Right hindlimb (tissue), 1 donor: ENCODE data around the gene EEF1AKMT4.

Source experiments
- DNase-seq: peaks from one replicate; pipeline ENCODE4 v3.0.0-alpha.2; 2018

EEF1AKMT4 gene

DNA sequence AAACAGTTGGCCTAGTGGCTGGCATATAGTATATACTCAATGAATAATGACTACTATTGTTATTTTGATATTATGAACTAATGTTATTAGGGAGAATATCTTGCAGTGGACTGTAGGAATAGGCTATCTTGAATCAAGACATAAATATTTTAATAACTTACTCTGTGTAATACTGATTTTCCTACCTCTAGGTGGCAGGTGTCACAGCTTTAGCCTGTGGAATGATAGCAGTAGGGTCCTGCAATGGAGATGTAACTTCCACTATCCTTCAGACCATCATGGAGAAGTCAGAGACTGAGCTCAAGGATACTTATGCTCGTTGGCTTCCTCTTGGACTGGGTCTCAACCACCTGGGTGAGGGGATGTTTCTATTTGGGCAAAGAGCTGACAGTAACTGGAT is 56.1 kb downstream of the EEF1AKMT4 start:
- no peak for DNase-seq

DNA sequence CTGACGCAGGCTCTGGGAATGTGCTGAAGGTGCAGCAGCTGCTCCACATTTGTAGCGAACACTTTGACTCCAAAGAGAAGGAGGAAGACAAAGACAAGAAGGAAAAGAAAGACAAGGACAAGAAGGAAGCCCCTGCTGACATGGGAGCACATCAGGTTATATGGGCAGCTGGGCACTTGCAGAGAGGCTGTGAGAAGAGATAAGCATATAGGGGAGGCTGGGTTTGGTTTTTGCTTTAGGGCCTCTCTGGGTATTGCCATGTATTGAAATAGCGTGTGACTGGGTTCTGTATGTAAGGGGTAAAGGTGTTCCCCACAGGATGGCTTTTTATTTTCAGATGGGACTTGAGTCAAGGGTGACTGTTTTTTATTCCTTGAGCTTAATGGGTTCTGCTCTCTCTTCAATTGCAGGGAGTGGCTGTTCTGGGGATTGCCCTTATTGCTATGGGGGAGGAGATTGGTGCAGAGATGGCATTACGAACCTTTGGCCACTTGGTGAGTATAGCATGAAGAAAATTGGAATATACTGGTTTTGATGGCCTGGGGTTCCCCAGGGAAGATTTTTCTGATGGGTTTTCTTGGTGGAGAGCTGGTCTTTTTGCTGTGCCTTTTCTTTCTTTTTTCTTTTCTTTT is 57.0 kb downstream of the EEF1AKMT4 start:
- DNase-seq: no peak

DNA sequence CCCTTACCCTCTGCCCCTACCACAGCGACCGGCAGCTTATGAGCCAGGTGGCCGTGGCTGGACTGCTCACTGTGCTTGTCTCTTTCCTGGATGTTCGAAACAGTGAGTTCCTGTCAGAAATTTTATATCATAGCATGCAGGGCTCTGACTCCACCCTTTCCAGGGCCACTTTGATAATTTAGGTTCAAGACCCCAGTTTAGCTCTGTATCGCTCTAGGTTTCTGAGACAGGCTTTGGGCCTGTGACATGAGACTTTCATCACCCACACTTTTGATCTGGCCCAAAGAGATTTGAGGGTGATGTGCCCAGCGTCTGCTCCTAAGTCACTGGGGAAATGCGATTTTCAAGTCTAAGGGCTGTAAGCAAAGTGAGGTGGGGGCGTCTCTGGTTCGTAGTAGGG is 58.4 kb downstream of the EEF1AKMT4 start:
- no peak for DNase-seq
